D721Med (cell line): ENCODE data around the gene TARS1.
"Not testable (repeated sequence)": the region's sequence is repeated elsewhere in the genome, so short reads cannot be mapped to it uniquely, and the experiment has no call there.

Source experiments
- DNase-seq: peaks from one replicate; pipeline ENCODE4 v3.0.0; 2011; ENCODE audit warnings: low spot score; ENCODE audit not compliant: insufficient read length
- FAIRE-seq: peaks from 2 replicates; lab custom pipeline; 2011; peaks lifted over from hg19 to GRCh38; lab: Jason Lieb, UNC
- CTCF ChIP-seq: IDR thresholded peaks from 2 replicates; pipeline ENCODE4 v1.5.1; 2012; ENCODE audit warnings: mild to moderate bottlenecking, control low read depth; ENCODE audit not compliant: insufficient read depth; ENCODE audit errors: missing control alignments

Gene TARS1

GRCh38 chr5:33494466-33494865 is 53.7 kb downstream of the TARS1 start:
- FAIRE-seq (no peak), DNase-seq (no peak)
- no peak for TF ChIP-seq CTCF

GRCh38 chr5:33501260-33501659 is 60.5 kb downstream of the TARS1 start:
- FAIRE-seq: no peak
- DNase-seq: no peak
- no peak for TF ChIP-seq CTCF

DNA sequence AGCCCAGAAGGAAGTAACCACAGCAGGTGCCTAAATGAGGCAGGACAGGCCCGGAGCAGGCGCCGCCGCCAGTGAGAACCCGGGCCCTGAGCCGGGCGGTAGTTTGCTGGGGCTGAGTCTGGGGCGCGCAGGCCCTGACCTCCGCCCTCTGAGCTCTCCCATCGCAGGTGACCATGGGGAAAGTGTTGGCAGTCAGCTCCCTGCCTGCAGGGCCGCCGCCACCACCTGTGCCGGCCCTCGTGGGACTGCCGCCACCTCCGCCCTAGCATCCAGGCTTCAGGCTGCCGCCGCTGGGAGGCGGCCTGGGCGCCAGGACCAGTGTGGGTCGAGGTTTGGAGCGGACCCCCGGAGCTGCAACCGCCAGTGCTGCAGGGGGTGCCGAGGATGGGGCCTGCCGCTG is 61.1 kb downstream of the TARS1 start:
- DNase-seq (no peak), FAIRE-seq (no peak)
- no peak for TF ChIP-seq CTCF

DNA sequence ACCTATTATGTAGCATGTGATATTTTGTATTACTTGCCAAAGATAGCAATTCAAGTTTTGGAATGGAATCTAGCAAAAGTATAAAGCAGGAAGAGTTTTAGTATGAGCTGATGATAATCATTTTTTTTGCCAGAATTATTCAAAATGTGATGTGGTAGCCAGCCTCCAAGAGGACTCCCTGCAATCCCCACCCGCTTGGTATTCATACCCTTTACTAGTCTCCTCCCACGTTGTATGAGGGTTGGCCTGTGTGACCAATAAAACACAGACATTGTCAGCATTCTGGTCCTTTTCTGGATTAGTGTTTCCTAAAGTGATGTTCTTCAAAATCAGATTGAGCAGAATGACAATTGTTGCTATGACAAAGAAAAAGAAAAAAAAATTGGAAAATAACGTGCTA is 63.8 kb downstream of the TARS1 start:
- no peak for DNase-seq
- TF ChIP-seq CTCF: no peak
- FAIRE-seq: no peak

GRCh38 chr5:33507426-33507825 is 66.7 kb downstream of the TARS1 start:
- TF ChIP-seq CTCF: no peak
- FAIRE-seq: no peak
- DNase-seq: no peak

- no peak for FAIRE-seq
- no peak for DNase-seq
- no peak for TF ChIP-seq CTCF
These were observed 68.3 kb downstream of the TARS1 start for GRCh38 chr5:33509036-33509435.

GRCh38 chr5:33513462-33514185 is 72.9 kb downstream of the TARS1 start:
- TF ChIP-seq CTCF: no peak
- FAIRE-seq: no peak

GRCh38 chr5:33515366-33515765 is 74.6 kb downstream of the TARS1 start:
- not testable (repeated sequence) for DNase-seq, FAIRE-seq

More at GRCh38 chr5:33513462-33514185, 72.9 kb downstream of the TARS1 start:
- no peak for DNase-seq
